Loucy (cell line): ENCODE data around the gene BRICD5.

Experiments used
- CTCF ChIP-seq: fragments of 200-600 bp; sonication (generic); conservative IDR thresholded peaks from 2 replicates; pipeline ENCODE4 v1.5.1; 2014; ENCODE audit warnings: mild to moderate bottlenecking, antibody characterized with exemption, low read length
- EZH2phosphoT487 ChIP-seq: fragments of 200-600 bp; IDR thresholded peaks from 2 replicates; pipeline ENCODE4 v1.6.1; 2018; ENCODE audit warnings: antibody characterized with exemption, mild to moderate bottlenecking, moderate library complexity, borderline replicate concordance

GRCh38 chr16:2257726-2258125, 47.1 kb upstream of the BRICD5 start:
- no peak for TF ChIP-seq CTCF
- TF ChIP-seq EZH2phosphoT487 = no peak
